AML-193 (cell line): ENCODE results near the gene F10.
"Not testable (repeated sequence)": the region's sequence is repeated elsewhere in the genome, so short reads cannot be mapped to it uniquely, and the experiment has no call there.

ENCODE experiments used
- DNase-seq, 2 experiments: peaks; one replicate each; lab custom pipeline; 2025; lab: John Stamatoyannopoulos, UW

Gene F10

GRCh38 chr13:113122550-113123225, at the start of gene F10:
F10 (plus strand) TSS chr13:113122799; CDS start chr13:113122856, 57 bp downstream.
- no peak for DNase-seq

GRCh38 chr13:113073942-113074341, 48.7 kb upstream of the F10 start:
- no peak for DNase-seq

- no peak for DNase-seq
Measured at GRCh38 chr13:113074401-113074800, 48.2 kb upstream of the F10 start.

GRCh38 chr13:113074876-113075275, 47.7 kb upstream of the F10 start:
- DNase-seq = no peak

GRCh38 chr13:113075711-113076110, 46.9 kb upstream of the F10 start:
- DNase-seq = no peak

GRCh38 chr13:113076681-113077401, 45.8 kb upstream of the F10 start:
- DNase-seq = no peak

- no peak for DNase-seq
Measured at GRCh38 chr13:113077566-113077952, 45.0 kb upstream of the F10 start.

GRCh38 chr13:113077953-113078901, 44.4 kb upstream of the F10 start:
- no peak for DNase-seq

GRCh38 chr13:113078902-113079780, 43.5 kb upstream of the F10 start:
- no peak for DNase-seq

- DNase-seq = not testable (repeated sequence)
Measured at GRCh38 chr13:113079781-113080080, 42.9 kb upstream of the F10 start.

- no peak for DNase-seq
Measured at GRCh38 chr13:113080361-113080831, 42.2 kb upstream of the F10 start.

- DNase-seq = no peak
Measured at GRCh38 chr13:113080901-113081521, 41.6 kb upstream of the F10 start.

- DNase-seq = no peak
Measured at GRCh38 chr13:113082198-113083021, 40.2 kb upstream of the F10 start.

GRCh38 chr13:113083022-113083373, 39.6 kb upstream of the F10 start:
- DNase-seq = no peak

- no peak for DNase-seq
Measured at GRCh38 chr13:113083402-113084061, 39.1 kb upstream of the F10 start.

GRCh38 chr13:113084094-113084942, 38.3 kb upstream of the F10 start:
- no peak for DNase-seq

- no peak for DNase-seq
Measured at GRCh38 chr13:113084943-113085540, 37.6 kb upstream of the F10 start.

- no peak for DNase-seq
Measured at GRCh38 chr13:113086031-113086750, 36.4 kb upstream of the F10 start.
